DOHH2 (cell line): ENCODE data around the gene ASB15.

ENCODE experiments used
- H3F3A ChIP-seq: fragments of 200-600 bp; sonication (generic), shearing (Covaris generic); 2 replicates; pipeline ENCODE4 v1.6.0; 2016; ENCODE audit warnings: antibody characterized with exemption, mild to moderate bottlenecking; ENCODE audit not compliant: control insufficient read depth, insufficient read depth
- H3K27ac ChIP-seq: fragments of 200-600 bp; sonication (generic); 2 replicates; pipeline ENCODE4 v1.5.1; 2014; ENCODE audit warnings: low read depth, mild to moderate bottlenecking, low read length, moderate library complexity
- H3K27me3 ChIP-seq: fragments of 200-600 bp; sonication (generic); 2 replicates; pipeline ENCODE4 v1.6.1; 2014; ENCODE audit warnings: mild to moderate bottlenecking, low read length, mixed read lengths; ENCODE audit not compliant: control insufficient read depth
- H3K36me3 ChIP-seq: fragments of 200-600 bp; sonication (generic); 2 replicates; pipeline ENCODE4 v1.6.1; 2014; ENCODE audit warnings: mild to moderate bottlenecking, low read length, moderate library complexity, mixed read lengths; ENCODE audit not compliant: control insufficient read depth
- H3K4me1 ChIP-seq: fragments of 200-600 bp; sonication (generic); 2 replicates; pipeline ENCODE4 v1.6.1; 2014; ENCODE audit warnings: mild to moderate bottlenecking, low read length, mixed read lengths; ENCODE audit not compliant: control insufficient read depth
- H3K4me2 ChIP-seq: fragments of 200-600 bp; sonication (generic); 2 replicates; pipeline ENCODE4 v1.6.0; 2014; ENCODE audit warnings: mild to moderate bottlenecking, low read length, moderate library complexity
- H3K4me3 ChIP-seq: fragments of 200-600 bp; sonication (generic); 2 replicates; pipeline ENCODE4 v1.5.1; 2014; ENCODE audit warnings: mild to moderate bottlenecking, low read length, mixed read lengths
- H3K79me2 ChIP-seq: fragments of 200-600 bp; sonication (generic); 2 replicates; pipeline ENCODE4 v1.6.1; 2014; ENCODE audit warnings: mild to moderate bottlenecking, low read length, mixed read lengths; ENCODE audit not compliant: control insufficient read depth
- H3K9me2 ChIP-seq: fragments of 200-600 bp; sonication (generic); replicated peaks from 2 replicates; pipeline ENCODE4 v1.6.1; 2014; ENCODE audit warnings: mild to moderate bottlenecking, low read length, mixed read lengths; ENCODE audit not compliant: control insufficient read depth
- H3K9me3 ChIP-seq: fragments of 200-600 bp; sonication (generic); 2 replicates; pipeline ENCODE4 v1.6.1; 2014; ENCODE audit warnings: antibody characterized with exemption, low read length, mixed read lengths; ENCODE audit not compliant: control insufficient read depth, insufficient read depth
- H4K20me1 ChIP-seq: fragments of 200-600 bp; sonication (generic); 2 replicates; pipeline ENCODE4 v1.6.0; 2014; ENCODE audit warnings: low read depth, mild to moderate bottlenecking, antibody characterized with exemption, low read length, moderate library complexity; ENCODE audit not compliant: control insufficient read depth, insufficient read depth
- CTCF ChIP-seq: fragments of 200-600 bp; sonication (generic); IDR thresholded peaks from one replicate; pipeline ENCODE4 v1.5.1; 2014; ENCODE audit warnings: antibody characterized with exemption, mild to moderate bottlenecking, low read depth, low read length; ENCODE audit not compliant: poor library complexity, severe bottlenecking
- EZH2phosphoT487 ChIP-seq: fragments of 200-600 bp; sonication (generic); IDR thresholded peaks from 2 replicates; pipeline ENCODE4 v1.6.1; 2017; ENCODE audit warnings: borderline replicate concordance, mild to moderate bottlenecking, antibody characterized with exemption, low read length, moderate library complexity, mixed read lengths

Gene ASB15

DNA sequence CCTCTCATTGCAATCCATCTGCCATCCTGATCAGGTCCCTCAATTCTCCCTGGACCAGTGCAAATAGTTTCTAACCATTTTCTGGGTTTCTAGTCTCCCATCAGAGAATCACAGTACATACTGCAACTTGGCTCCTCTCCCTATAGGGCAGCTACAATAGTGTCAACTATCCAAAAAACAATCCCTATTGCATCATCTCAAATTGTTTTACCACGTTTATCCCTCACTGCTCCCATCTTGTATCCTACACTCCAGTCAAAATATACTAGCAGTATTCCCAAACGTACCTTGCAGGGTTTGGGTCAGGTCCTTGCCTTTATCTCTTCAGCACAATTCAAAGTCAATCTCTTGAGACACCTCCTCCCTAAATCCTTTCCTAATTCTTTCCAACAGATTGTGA is 23.6 kb downstream of the ASB15 start:
- Histone ChIP-seq H3K36me3 (no peaks in the 10 kb centered on the region), H3K4me3 (no peak overlapping the region), H3K9me3 (no peaks in the 10 kb centered on the region), H3K9me2 (no peaks in the 10 kb centered on the region), H3K27ac (no peak overlapping the region), H3K4me2 (no peak overlapping the region), H3K27me3 (peaks cover 5% of the 10 kb centered on the region; the same call in 1 of the 2 replicates), H4K20me1 (no peaks in the 10 kb centered on the region), H3K4me1 (no peaks in the 10 kb centered on the region; the same call in 1 of the 2 replicates), H3K79me2 (no peaks in the 10 kb centered on the region), H3F3A (no peaks in the 10 kb centered on the region)
- TF ChIP-seq CTCF = no peak
- TF ChIP-seq EZH2phosphoT487 = no peak

DNA sequence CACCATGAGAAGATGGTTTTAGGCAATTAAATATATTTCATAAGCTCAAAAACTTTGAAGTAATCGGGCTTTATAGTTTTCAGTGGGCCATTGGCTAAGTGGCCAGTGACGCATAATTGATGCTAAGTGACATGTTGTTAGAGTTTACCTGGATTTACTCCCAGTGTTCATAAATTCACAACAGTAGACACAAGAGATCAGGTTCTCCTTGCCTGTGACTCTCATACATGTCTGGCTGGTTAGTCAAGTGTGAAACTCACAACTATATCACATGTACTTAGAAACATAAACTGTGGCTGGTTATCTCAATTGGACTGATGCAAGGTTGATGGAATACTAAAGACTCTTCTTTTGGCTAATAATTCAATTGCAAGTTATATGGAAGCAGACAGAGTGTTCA is 26.2 kb downstream of the ASB15 start:
- no peak overlapping the region for H3K4me2 ChIP-seq
- no peak overlapping the region for H3K4me3 ChIP-seq
- H3K27me3 ChIP-seq = peaks cover 1% of the 10 kb centered on the region; the same call in 1 of the 2 replicates
- no peak overlapping the region for H3K27ac ChIP-seq
- no peaks in the 10 kb centered on the region; the same call in 1 of the 2 replicates for H3K4me1 ChIP-seq
- H3K36me3 ChIP-seq = no peaks in the 10 kb centered on the region
- no peaks in the 10 kb centered on the region for H3K79me2 ChIP-seq
- TF ChIP-seq EZH2phosphoT487 (no peak), CTCF (no peak)
- H3F3A ChIP-seq = no peaks in the 10 kb centered on the region
- H4K20me1 ChIP-seq = no peaks in the 10 kb centered on the region
- H3K9me2 ChIP-seq = no peaks in the 10 kb centered on the region
- H3K9me3 ChIP-seq = no peaks in the 10 kb centered on the region

- Histone ChIP-seq H3K27me3 (no peaks in the 10 kb centered on the region), H3K36me3 (no peaks in the 10 kb centered on the region), H3F3A (no peaks in the 10 kb centered on the region), H3K4me2 (no peak overlapping the region), H3K4me3 (no peak overlapping the region), H3K79me2 (no peaks in the 10 kb centered on the region), H3K9me2 (no peaks in the 10 kb centered on the region), H3K9me3 (no peaks in the 10 kb centered on the region), H3K27ac (no peak overlapping the region), H3K4me1 (no peaks in the 10 kb centered on the region; the same call in 1 of the 2 replicates), H4K20me1 (no peaks in the 10 kb centered on the region)
- TF ChIP-seq EZH2phosphoT487 (no peak), CTCF (no peak)
These were observed 27.2 kb downstream of the ASB15 start for GRCh38 chr7:123628829-123629228.

DNA sequence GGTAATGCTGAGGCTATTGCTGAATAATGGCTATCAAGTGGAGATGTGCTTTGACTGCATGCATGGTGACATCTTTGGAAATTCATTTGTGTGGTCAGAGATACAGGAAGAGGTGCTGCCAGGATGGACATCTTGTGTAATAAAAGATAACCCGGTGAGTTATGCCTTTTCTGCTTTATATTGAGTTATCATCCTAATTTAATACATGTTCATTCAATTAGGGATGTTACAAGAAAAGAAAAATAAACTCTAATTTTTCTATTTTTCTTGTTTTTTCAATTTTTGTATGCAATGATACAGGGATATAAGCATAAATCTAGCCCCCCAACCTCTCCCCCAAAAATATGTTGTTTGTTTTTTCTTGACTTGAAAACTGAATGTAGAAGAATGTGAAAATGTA is 27.7 kb downstream of the ASB15 start:
- TF ChIP-seq EZH2phosphoT487 = no peak
- no peak for TF ChIP-seq CTCF
- Histone ChIP-seq H3K4me2 (no peak overlapping the region), H3F3A (no peaks in the 10 kb centered on the region)

More for the DNA sequence above, 27.7 kb downstream of the ASB15 start:
- Histone ChIP-seq H3K9me3 (no peaks in the 10 kb centered on the region), H3K79me2 (no peaks in the 10 kb centered on the region), H3K36me3 (no peaks in the 10 kb centered on the region), H3K4me1 (no peaks in the 10 kb centered on the region; the same call in 1 of the 2 replicates), H3K27me3 (no peaks in the 10 kb centered on the region), H4K20me1 (no peaks in the 10 kb centered on the region), H3K4me3 (no peak overlapping the region), H3K9me2 (no peaks in the 10 kb centered on the region), H3K27ac (no peak overlapping the region)
